H1 (cell line): ENCODE measurements around the gene SBNO2. TPM values are rescaled to one million over a fixed set of nuclear protein-coding genes. Genes with fewer than 3 reads are reported as not detected.
A peak's percentile ranks its signal among the peaks of the same experiment; 100 is the strongest.

Source experiments
- CTCF ChIA-PET: fragments of 300-600 bp; sonication (Branson Sonifier 250); formaldehyde crosslinking; loops from one replicate; lab custom pipeline; 2021; ENCODE audit not compliant: partially characterized antibody; lab: Charles Lee
- POLR2A ChIA-PET: fragments of 300-600 bp; sonication (Branson Sonifier 250); formaldehyde crosslinking; loops from one replicate; lab custom pipeline; 2021; ENCODE audit warnings: inconsistent platforms; ENCODE audit not compliant: partially characterized antibody; lab: Charles Lee
- DNase-seq, 2 experiments: peaks; one replicate each; pipeline versions ENCODE4 v3.0.0 to v3.0.0-alpha.2; 2010 to 2022; ENCODE audit warnings: low spot score in 2 of 2, low read depth in 1 of 2, mixed read lengths in 1 of 2
- FAIRE-seq: peaks from 2 replicates; lab custom pipeline; 2011; peaks lifted over from hg19 to GRCh38; lab: Jason Lieb, UNC
- H2AFZ ChIP-seq: 2 replicates; pipeline ENCODE4 v1.8.1; 2012; ENCODE audit warnings: low read length, inconsistent platforms
- H2AK5ac ChIP-seq: 2 replicates; pipeline ENCODE4 v1.6.1; 2013; ENCODE audit warnings: low read depth, low read length
- H2BK120ac ChIP-seq: replicated peaks from 2 replicates; pipeline ENCODE3; 2013; ENCODE audit warnings: low read depth, low read length, inconsistent platforms
- H2BK12ac ChIP-seq: 2 replicates; pipeline ENCODE4 v1.6.1; 2013; ENCODE audit warnings: low read depth, low read length
- H2BK15ac ChIP-seq: 2 replicates; pipeline ENCODE4 v1.6.1; 2013; ENCODE audit warnings: low read length
- H2BK20ac ChIP-seq: 2 replicates; pipeline ENCODE4 v1.6.1; 2013; ENCODE audit warnings: low read length
- H2BK5ac ChIP-seq: 2 replicates; pipeline ENCODE4 v1.6.1; 2013; ENCODE audit warnings: low read depth, low read length
- H3K14ac ChIP-seq: 2 replicates; pipeline ENCODE4 v1.6.1; 2013; ENCODE audit warnings: inconsistent platforms; ENCODE audit not compliant: insufficient read length
- H3K18ac ChIP-seq: 2 replicates; pipeline ENCODE4 v1.6.1; 2013; ENCODE audit warnings: low read length; ENCODE audit errors: extremely low read depth
- H3K23ac ChIP-seq: 2 replicates; pipeline ENCODE4 v1.6.1; 2013; ENCODE audit warnings: inconsistent platforms; ENCODE audit not compliant: insufficient read length
- H3K23me2 ChIP-seq: 2 replicates; pipeline ENCODE4 v1.6.1; 2013; ENCODE audit warnings: low read depth, low read length
- H3K27ac ChIP-seq: 2 replicates; pipeline ENCODE4 v1.6.1; 2011; ENCODE audit warnings: low read depth, low read length, inconsistent platforms
- H3K27me3 ChIP-seq, 4 experiments: replicated peaks in 1 of 4; 1 replicate in 1 of 4; 2 replicates in 3 of 4; pipeline versions ENCODE4 v1.6.1 to v1.8.1; 2011 to 2013; ENCODE audit warnings: low read length in 3 of 4, mild to moderate bottlenecking in 3 of 4, inconsistent platforms in 2 of 4, mixed read lengths in 2 of 4, moderate library complexity in 1 of 4; ENCODE audit not compliant: control insufficient read depth in 3 of 4, insufficient read depth in 3 of 4; ENCODE audit errors: extremely low read depth in 1 of 4
- H3K36me3 ChIP-seq, 4 experiments: 2 replicates each; pipeline versions ENCODE4 v1.6.1 to v1.8.1; 2011 to 2013; ENCODE audit warnings: mild to moderate bottlenecking in 4 of 4, low read length in 3 of 4, moderate library complexity in 2 of 4, control low read depth in 1 of 4, inconsistent platforms in 1 of 4; ENCODE audit not compliant: insufficient read depth in 4 of 4, control insufficient read depth in 2 of 4
- H3K4ac ChIP-seq: replicated peaks from 2 replicates; pipeline ENCODE3; 2013; ENCODE audit warnings: low read length, low read depth, mixed read lengths, inconsistent platforms; ENCODE audit not compliant: insufficient read length
- H3K4me1 ChIP-seq, 4 experiments: replicated peaks in 1 of 4; 1 replicate in 1 of 4; 2 replicates in 3 of 4; pipeline versions ENCODE4 v1.6.1 to v1.8.1; 2011 to 2013; ENCODE audit warnings: low read length in 3 of 4, inconsistent platforms in 2 of 4, mixed read lengths in 1 of 4; ENCODE audit not compliant: insufficient read depth in 4 of 4, control insufficient read depth in 3 of 4
- H3K4me2 ChIP-seq, 2 experiments: 2 replicates each; pipeline versions ENCODE4 v1.6.1 to v1.8.1; 2011 to 2013; ENCODE audit warnings: low read depth in 2 of 2, low read length in 2 of 2, control low read depth in 1 of 2, inconsistent platforms in 1 of 2, mild to moderate bottlenecking in 1 of 2; ENCODE audit not compliant: insufficient read depth in 1 of 2
- H3K4me3 ChIP-seq, 4 experiments: fragments of 200-600, 300-600 bp in 1 of 4; sonication (generic), shearing (Covaris generic), sonication (Bioruptor Twin) in 1 of 4; 2 replicates each; pipeline versions ENCODE4 v1.5.1 to v1.8.1; 2011 to 2016; ENCODE audit warnings: low read length in 4 of 4, low read depth in 3 of 4, control low read depth in 2 of 4, inconsistent platforms in 2 of 4, mild to moderate bottlenecking in 2 of 4, mixed read lengths in 1 of 4, moderate library complexity in 1 of 4; ENCODE audit not compliant: insufficient read depth in 2 of 4; ENCODE audit errors: extremely low read depth in 1 of 4
- H3K56ac ChIP-seq: replicated peaks from 2 replicates; pipeline ENCODE3; 2013; ENCODE audit warnings: low read depth, mild to moderate bottlenecking, mixed read lengths, low read length, inconsistent platforms; ENCODE audit not compliant: insufficient read length
- H3K79me1 ChIP-seq: 2 replicates; pipeline ENCODE4 v1.6.1; 2013; ENCODE audit warnings: low read depth, low read length, control low read depth
- H3K79me2 ChIP-seq, 2 experiments: 2 replicates each; pipeline versions ENCODE4 v1.6.1 to v1.8.1; 2012 to 2013; ENCODE audit warnings: low read length in 2 of 2, mild to moderate bottlenecking in 2 of 2, inconsistent platforms in 1 of 2; ENCODE audit not compliant: insufficient read depth in 2 of 2, control insufficient read depth in 1 of 2
- H3K9ac ChIP-seq, 4 experiments: replicated peaks in 1 of 4; 1 replicate in 1 of 4; 2 replicates in 3 of 4; pipeline versions ENCODE4 v1.6.1 to v1.8.1; 2011 to 2013; ENCODE audit warnings: low read depth in 3 of 4, low read length in 3 of 4, control low read depth in 2 of 4, mild to moderate bottlenecking in 2 of 4, moderate library complexity in 2 of 4, inconsistent platforms in 1 of 4; ENCODE audit errors: extremely low read depth in 1 of 4
- H3K9me3 ChIP-seq, 2 experiments: 2 replicates each; pipeline versions ENCODE4 v1.6.1 to v1.8.1; 2012 to 2013; ENCODE audit warnings: mild to moderate bottlenecking in 2 of 2, moderate library complexity in 2 of 2, control low read depth in 1 of 2, inconsistent platforms in 1 of 2, low read depth in 1 of 2, low read length in 1 of 2, mixed read lengths in 1 of 2; ENCODE audit not compliant: insufficient read depth in 2 of 2
- H4K20me1 ChIP-seq, 2 experiments: replicated peaks in 1 of 2; 2 replicates each; pipeline versions ENCODE3 to v1.8.1; 2011 to 2013; ENCODE audit warnings: inconsistent platforms in 2 of 2, low read length in 2 of 2, mild to moderate bottlenecking in 1 of 2; ENCODE audit not compliant: insufficient read depth in 2 of 2, control insufficient read depth in 1 of 2
- H4K5ac ChIP-seq: 2 replicates; pipeline ENCODE4 v1.6.1; 2013; ENCODE audit warnings: low read length, low read depth, mixed read lengths, inconsistent platforms; ENCODE audit not compliant: insufficient read length
- H4K8ac ChIP-seq: 2 replicates; pipeline ENCODE4 v1.8.0; 2013; ENCODE audit warnings: mild to moderate bottlenecking, moderate library complexity, low read length, inconsistent platforms; ENCODE audit not compliant: insufficient read depth; ENCODE audit errors: extremely low read depth
- H4K91ac ChIP-seq: replicated peaks from 2 replicates; pipeline ENCODE3; 2013; ENCODE audit warnings: low read length, mixed read lengths, inconsistent platforms; ENCODE audit not compliant: insufficient read length
- ASH2L ChIP-seq: fragments of 200-600, 300-600 bp; sonication (generic); IDR thresholded peaks from one replicate; pipeline ENCODE4 v1.7.1; 2017; ENCODE audit warnings: low read length
- CBX5 ChIP-seq: fragments of 300-800, 300-1000 bp; sonication (generic); IDR thresholded peaks from 2 replicates; pipeline ENCODE4 v1.7.1; 2016; ENCODE audit warnings: antibody characterized with exemption, low read length, low read depth
- EP300 ChIP-seq, 2 experiments: IDR thresholded peaks; 1 replicate in 1 of 2; 2 replicates in 1 of 2; pipeline ENCODE4 v1.6.1; 2011 to 2012; ENCODE audit warnings: low read depth in 2 of 2, low read length in 2 of 2, mild to moderate bottlenecking in 2 of 2, borderline replicate concordance in 1 of 2, inconsistent platforms in 1 of 2, moderate library complexity in 1 of 2
- GABPA ChIP-seq: IDR thresholded peaks from 2 replicates; pipeline ENCODE4 v1.6.1; 2011; ENCODE audit warnings: mild to moderate bottlenecking, low read length, moderate library complexity, borderline replicate concordance; ENCODE audit not compliant: insufficient read depth
- JUND ChIP-seq: IDR thresholded peaks from 2 replicates; pipeline ENCODE4 v1.6.1; 2011; ENCODE audit warnings: mild to moderate bottlenecking, improper control_type of control experiment, low read length
- KDM5A ChIP-seq: fragments of 200-600 bp; IDR thresholded peaks from 2 replicates; pipeline ENCODE4 v1.7.1; 2012; ENCODE audit warnings: mild to moderate bottlenecking, low read length, inconsistent platforms, mixed read lengths
- NRF1 ChIP-seq: IDR thresholded peaks from 2 replicates; pipeline ENCODE4 v1.6.1; 2011; ENCODE audit warnings: mild to moderate bottlenecking, low read depth, low read length, improper control_type of control experiment
- RAD21 ChIP-seq, 2 experiments: IDR thresholded peaks in 1 of 2; conservative IDR thresholded peaks in 1 of 2; 2 replicates each; pipeline ENCODE4 v1.6.1; 2011; ENCODE audit warnings: low read depth in 2 of 2, low read length in 2 of 2, improper control_type of control experiment in 1 of 2, inconsistent platforms in 1 of 2, mild to moderate bottlenecking in 1 of 2, moderate library complexity in 1 of 2
- SIRT6 ChIP-seq: IDR thresholded peaks from one replicate; pipeline ENCODE4 v1.7.1; 2012; ENCODE audit warnings: low read length, inconsistent platforms
- SUZ12 ChIP-seq: fragments of 200-600 bp; sonication (generic); IDR thresholded peaks from 2 replicates; pipeline ENCODE4 v1.6.1; 2012; ENCODE audit warnings: mild to moderate bottlenecking, inconsistent platforms, low read length, moderate library complexity, mixed read lengths
- TAF1 ChIP-seq: IDR thresholded peaks from 2 replicates; pipeline ENCODE4 v1.6.1; 2011; ENCODE audit warnings: mild to moderate bottlenecking, low read depth, low read length
- TCF12 ChIP-seq: IDR thresholded peaks from 2 replicates; pipeline ENCODE4 v1.6.1; 2011; ENCODE audit warnings: low read depth, mild to moderate bottlenecking, low read length
- WGBS, 2 experiments: shearing (Covaris generic) in 1 of 2; methylation state at CpG; one replicate each; pipeline versions ENCODE4 v1.1.6 to v1.1.7; 2013 to 2015; ENCODE audit warnings: low lambda C conversion rate in 2 of 2, mixed read lengths in 2 of 2, inconsistent platforms in 1 of 2, low coverage in 1 of 2, missing lambda C conversion rate in 1 of 2; ENCODE audit not compliant: insufficient replicate concordance in 2 of 2, insufficient coverage in 1 of 2, insufficient read length in 1 of 2; ENCODE audit errors: extremely low coverage in 1 of 2, missing lambda C conversion rate in 1 of 2; 5-methylcytosine and 5-hydroxymethylcytosine counted together
- polyA plus RNA-seq, 7 experiments: library from polyadenylated mRNA; depleted of rRNA in 3 of 7; stranded (reverse) in 5 of 7; unstranded in 2 of 7; fragments of >200 nt in 5 of 7; fragments of 200-250 nt in 2 of 7; gene quantifications; 1 replicate in 5 of 7; 2 replicates in 1 of 7; 4 replicates in 1 of 7; pipeline versions ENCODE4 v1.2.1 to v1.2.3, GENCODE V29; 2011 to 2013; ENCODE audit warnings: missing spikeins in 2 of 7, mixed read lengths in 2 of 7
- total RNA-seq: library from RNA; stranded (reverse); fragmentation: NEBNext Ultra II Directional; extraction: Animal tissue kit (Norgen Biotek cat#: 25700); gene quantifications from 2 replicates; pipeline ENCODE4 v1.2.1, GENCODE V29; 2021

Gene SBNO2
- total and polyA plus RNA-seq, 2 of the 8 experiments (the other 6 are each of a cell fraction or from before 2014, with no cell fraction given), result 12.2 to 31.4 TPM

DNA sequence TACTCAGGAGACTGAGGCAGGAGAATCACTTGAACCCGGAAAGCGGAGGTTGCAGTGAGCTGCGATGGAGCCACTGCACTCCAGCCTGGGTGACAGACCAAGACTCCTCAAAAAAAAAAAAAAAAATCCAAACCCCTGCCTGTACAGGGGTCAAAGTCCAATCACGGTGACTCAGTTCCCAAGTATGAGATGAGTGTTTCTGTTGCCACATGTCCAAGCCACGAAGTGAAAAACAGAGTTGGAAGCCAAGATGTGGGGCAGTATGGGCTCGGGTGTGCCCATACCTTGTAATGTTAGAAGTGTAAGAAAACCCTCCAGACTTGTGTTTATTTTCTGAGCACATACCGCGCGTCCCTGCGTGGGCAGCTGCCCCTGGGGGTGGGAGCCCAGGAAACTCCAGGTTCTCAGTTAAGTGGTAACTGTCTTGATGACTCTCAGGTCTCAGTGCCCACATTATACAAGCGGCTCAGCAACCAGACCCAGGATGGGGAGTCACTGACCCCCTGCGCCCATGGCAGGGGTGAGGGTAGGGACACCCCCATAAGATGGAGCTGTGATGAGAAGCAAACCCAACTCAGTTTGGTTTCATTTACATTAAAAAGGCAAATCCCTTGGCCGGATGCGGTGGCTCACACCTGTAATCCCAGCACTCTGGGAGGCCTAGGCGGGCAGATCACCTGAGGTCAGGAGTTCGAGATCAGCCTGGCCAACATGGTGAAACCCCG, 71.5 kb downstream of the SBNO2 start:
- Histone ChIP-seq H3K4me2 (no peak overlapping the region), H3K18ac (no peak overlapping the region), H3K9me3 (no peaks in the 10 kb centered on the region), H2BK12ac (0 out of 2 replicates have a peak overlapping the region, but pooled peaks have one; percentile 33), H3K4me3 (no peak overlapping the region), H3K79me1 (peaks cover 4% of the 10 kb centered on the region), H3K56ac (no peak overlapping the region), H2BK5ac (0 out of 2 replicates have a peak overlapping the region, but pooled peaks have one; percentile 73), H3K23ac (no peak overlapping the region), H2AFZ (no peak overlapping the region), H3K79me2 (no peaks in the 10 kb centered on the region; a peak in 1 of 4 replicates), H3K9ac (no peak overlapping the region), H4K20me1 (peaks cover 5 to 7% of the 10 kb centered on the region in 2 experiments), H2BK15ac (no peak overlapping the region), H4K8ac (no peak overlapping the region; the same call in 1 of the 2 replicates), H2AK5ac (no peak overlapping the region), H3K4ac (peak overlapping the region; percentile 32), H3K23me2 (peaks cover 7% of the 10 kb centered on the region; the same call in 1 of the 2 replicates), H3K4me1 (peaks cover 4 to 21% (median 8%) of the 10 kb centered on the region in 4 experiments), H2BK120ac (no peak overlapping the region), H3K27me3 (0 out of 7 replicates have a peak, but pooled peaks cover 0 to 2% (median 0%) of the 10 kb centered on the region in 4 experiments), H3K27ac (no peak overlapping the region), H3K14ac (no peak overlapping the region), H4K5ac (no peak overlapping the region), H3K36me3 (peaks cover 8 to 19% (median 13%) of the 10 kb centered on the region in 4 experiments; a peak in 6 of 8 replicates), H4K91ac (no peak overlapping the region), H2BK20ac (no peak overlapping the region; the same call in 1 of the 2 replicates)
- WGBS, 2 experiments, result 93% methylated on average over 17 of the region's 17 CpGs; no CpG with 5 or more reads in 1 of the 2 experiments
- FAIRE-seq (no peak), DNase-seq (no peak)
- CTCF ChIA-PET, result interaction anchor here (0.6 to 3.2 kb wide), 5 partner anchors 11 to 436 kb away, joined by 3 to 11 read pairs (median 3); no protein-coding TSS in a partner anchor
- POLR2A ChIA-PET, result interaction anchor here (0.6 to 9.8 kb wide), 10 partner anchors 10 to 152 kb away, joined by 3 to 116 read pairs (median 4); partner anchors contain the start of genes ATP5F1D, CBARP and CNN2
- no peak for TF ChIP-seq EP300 (IDR thresholded peaks at IDR 0.05; ENCODE audit: borderline replicate concordance in 1 of 2, low read depth in 2 of 2, low read length in 2 of 2)
- TF ChIP-seq RAD21 (IDR thresholded peaks at IDR 0.05 in 1 of 2, conservative IDR thresholded peaks at IDR 0.05 in 1 of 2; ENCODE audit: low read depth in 2 of 2, low read length in 2 of 2), result no peak
- no peak for TF ChIP-seq KDM5A
- TF ChIP-seq ASH2L, result no peak
- no peak for TF ChIP-seq GABPA
- TF ChIP-seq NRF1, result no peak
- no peak for TF ChIP-seq TAF1
- no peak for TF ChIP-seq CBX5
- no peak for TF ChIP-seq SUZ12
- no peak for TF ChIP-seq SIRT6
- TF ChIP-seq JUND, result no peak
- no peak for TF ChIP-seq TCF12
